ENCODE measurements around the gene ABLIM3.

DNA sequence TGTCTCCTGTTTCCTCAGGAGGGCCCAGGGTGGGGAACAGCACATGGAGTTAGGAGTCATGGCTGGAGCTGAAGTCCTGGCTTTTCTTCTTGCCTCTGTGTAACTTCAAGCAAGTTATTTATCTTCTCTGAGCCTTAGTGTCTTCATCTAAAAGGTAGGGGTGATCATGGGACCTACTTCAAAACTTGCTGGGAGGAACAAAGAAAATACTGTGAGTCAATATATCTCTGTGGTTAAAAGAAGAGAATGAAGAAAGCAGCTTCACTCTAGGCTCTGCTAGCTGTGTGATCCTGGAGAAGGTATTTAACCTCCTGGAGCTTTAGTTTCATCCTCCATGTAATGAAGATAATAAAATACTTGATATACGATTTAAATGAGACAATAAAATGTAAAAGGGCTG is 156.9 kb downstream of the ABLIM3 start:
- TF ChIP-seq EP300 (IDR thresholded peaks at IDR 0.05) (no peak), POLR2AphosphoS5 (IDR thresholded peaks at IDR 0.05) (no peak), CTCF (IDR thresholded peaks at IDR 0.05) (no peak), POLR2A (IDR thresholded peaks at IDR 0.05) (no peak)

All from gastroesophageal sphincter (tissue), 3 donors.